ENCODE results near the gene PHF12. TPM values are rescaled to one million over a fixed set of nuclear protein-coding genes. Genes with fewer than 3 reads are reported as not detected.

PHF12 gene
- total and polyA plus RNA-seq, 2 of the 4 experiments (the other 2 are of a cell fraction), result 24.4 to 25.6 TPM

DNA sequence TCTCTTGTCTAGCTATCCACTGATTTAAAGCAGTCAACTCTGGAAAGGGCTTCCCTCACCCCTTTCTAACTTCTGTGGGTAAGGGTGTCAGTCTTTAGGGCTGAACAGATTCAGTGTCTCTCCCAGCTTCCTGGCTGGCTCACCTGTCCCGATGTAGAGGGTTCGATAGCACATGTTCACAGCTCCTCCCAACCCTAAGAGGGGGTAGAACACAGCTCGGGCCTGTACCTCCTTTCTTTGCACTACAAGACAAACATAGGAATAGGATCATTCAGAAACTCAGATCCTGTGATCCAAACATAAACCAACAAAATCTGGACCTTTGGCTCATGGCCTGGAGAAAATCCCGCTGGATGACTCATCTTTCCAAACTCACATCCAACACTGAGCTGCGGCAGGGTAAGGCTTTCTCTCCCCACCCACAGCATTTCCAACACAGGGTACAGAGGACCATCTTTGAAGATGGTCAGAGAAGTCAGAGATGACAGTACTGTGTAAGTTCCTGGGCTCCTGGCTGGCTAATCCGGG, 42.6 kb downstream of the PHF12 start:
- Histone ChIP-seq H2AFZ (replicated peaks; ENCODE audit: low read length, poor library complexity) (no peak overlapping the region), H2AK5ac (ENCODE audit: low read depth, low read length) (peak overlapping the region; percentile 60; the same call in 1 of the 2 replicates), H2BK15ac (ENCODE audit: low read depth, low read length) (peak overlapping the region; percentile 22; the same call in 1 of the 3 replicates), H4K8ac (ENCODE audit: low read depth in 2 of 2, low read length in 2 of 2) (peak overlapping the region in 1 of 2 experiments; percentile 12; a peak in 1 of 4 replicates), H2BK5ac (ENCODE audit: low read depth, low read length, poor library complexity, severe bottlenecking) (peak overlapping the region; percentile 6), H3K4me1 (ENCODE audit: control insufficient read depth, insufficient read depth, low read length) (peaks cover 20% of the 10 kb centered on the region), H3K79me1 (ENCODE audit: low read depth in 1 of 2, low read length in 2 of 2) (peaks cover 11 to 49% of the 10 kb centered on the region in 2 experiments; a peak in 3 of 4 replicates), H2BK120ac (ENCODE audit: low read depth, low read length) (peak overlapping the region; percentile 12; the same call in 1 of the 2 replicates), H3K9ac (ENCODE audit: low read depth, low read length) (no peak overlapping the region), H3K23ac (ENCODE audit: low read depth, low read length) (no peak overlapping the region), H3K36me3 (ENCODE audit: control insufficient read depth, insufficient read depth, low read length) (peaks cover 69% of the 10 kb centered on the region), H3K9me1 (ENCODE audit: insufficient read depth, low read length) (peaks cover 10% of the 10 kb centered on the region), H3K4me3 (ENCODE audit: insufficient read depth, low read depth, low read length) (no peak overlapping the region), H3K18ac (ENCODE audit: low read depth, low read length) (peak overlapping the region; percentile 59), H2AK9ac (replicated peaks; ENCODE audit: low read depth, low read length, poor library complexity) (no peak overlapping the region), H3K9me3 (ENCODE audit: control insufficient read depth, insufficient read depth, low read length) (no peaks in the 10 kb centered on the region), H4K91ac (ENCODE audit: insufficient read depth, low read depth, low read length) (no peak overlapping the region), H2BK20ac (ENCODE audit: low read depth, low read length) (no peak overlapping the region), H3K4me2 (ENCODE audit: low read depth, low read length) (peak overlapping the region; percentile 52), H3K14ac (replicated peaks; ENCODE audit: low read depth, low read length) (no peak overlapping the region), H3K56ac (ENCODE audit: extremely low read depth, insufficient read depth, low read length) (no peak overlapping the region), H3K27ac (ENCODE audit: insufficient read depth, low read length) (peak overlapping the region; percentile 87; the same call in 1 of the 2 replicates), H3K4ac (ENCODE audit: low read depth, low read length) (peak overlapping the region; percentile 22; the same call in 1 of the 2 replicates), H4K5ac (ENCODE audit: low read depth, low read length) (peak overlapping the region; percentile 54), H4K20me1 (ENCODE audit: insufficient read depth, low read length) (peaks cover 45% of the 10 kb centered on the region; the same call in 1 of the 2 replicates), H3K27me3 (ENCODE audit: control insufficient read depth, insufficient read depth, low read length) (no peaks in the 10 kb centered on the region)
- no TSS peak for BruUV-seq (replicated peaks)
- in situ Hi-C loops (cut with MboI; ENCODE audit: low sequenced_read_pairs) (no loop called here), dilution Hi-C loops (cut with HindIII; ENCODE audit: low sequenced_read_pairs, unreplicated experiment) (no loop called here), intact Hi-C loops (cut with micrococcal nuclease) (loop anchor here (5.0 kb wide), 1 partner anchor 39 kb away; no protein-coding TSS in a partner anchor)
- CTCF ChIA-PET, result interaction anchor here (1.0 to 2.7 kb wide), 5 partner anchors 9 to 182 kb away, joined by 3 to 15 read pairs (median 3); partner anchors contain the start of gene TLCD1
- peak; percentile 90 for ATAC-seq (ENCODE audit: low read depth)
- peak; percentile 91 for DNase-seq
- WGBS, 2 experiments (ENCODE audit: extremely low coverage in 2 of 2, insufficient read length in 1 of 2), result 0% methylated on average over 1 of the region's 6 CpGs; no CpG with 5 or more reads in 1 of the 2 experiments
- TF ChIP-seq FOS (IDR thresholded peaks at IDR 0.05; ENCODE audit: low read depth, low read length) (peak; percentile 89), BHLHE40 (IDR thresholded peaks at IDR 0.05; ENCODE audit: low read depth, low read length) (peak; percentile 10; the same call in 1 of the 2 replicates)
- TF ChIP-seq, protein P1, sequence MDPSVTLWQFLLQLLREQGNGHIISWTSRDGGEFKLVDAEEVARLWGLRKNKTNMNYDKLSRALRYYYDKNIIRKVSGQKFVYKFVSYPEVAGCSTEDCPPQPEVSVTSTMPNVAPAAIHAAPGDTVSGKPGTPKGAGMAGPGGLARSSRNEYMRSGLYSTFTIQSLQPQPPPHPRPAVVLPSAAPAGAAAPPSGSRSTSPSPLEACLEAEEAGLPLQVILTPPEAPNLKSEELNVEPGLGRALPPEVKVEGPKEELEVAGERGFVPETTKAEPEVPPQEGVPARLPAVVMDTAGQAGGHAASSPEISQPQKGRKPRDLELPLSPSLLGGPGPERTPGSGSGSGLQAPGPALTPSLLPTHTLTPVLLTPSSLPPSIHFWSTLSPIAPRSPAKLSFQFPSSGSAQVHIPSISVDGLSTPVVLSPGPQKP (IDR thresholded peaks at IDR 0.05; ENCODE audit: borderline replicate concordance, low read depth, low read length), result no peak
- POLR2A ChIA-PET (ENCODE audit: unreplicated experiment), result no interaction called here
